SK-N-SH (cell line): ENCODE data around the gene VCAN. TPM values are rescaled to one million over a fixed set of nuclear protein-coding genes. Genes with fewer than 3 reads are reported as not detected.

Experiments
- CTCF ChIA-PET: fragments of 300-600, 350-600 bp; formaldehyde crosslinking; extraction: SDS; loops from one replicate; lab custom pipeline; 2021; lab: Yijun Ruan, JAX
- POLR2A ChIA-PET: fragments of 350-600 bp; sonication (Branson Sonifier 250); formaldehyde crosslinking; extraction: SDS; loops from one replicate; lab custom pipeline; 2020; ENCODE audit warnings: antibody characterized with exemption, inconsistent platforms; lab: Yijun Ruan, JAX
- DNase-seq: peaks from one replicate; pipeline ENCODE4 v3.0.0; 2012
- H2AFZ ChIP-seq: fragments of 200-600 bp; sonication (generic); 2 replicates; pipeline ENCODE4 v1.8.1; 2016; ENCODE audit warnings: antibody characterized with exemption, mild to moderate bottlenecking, low read depth
- H3F3A ChIP-seq: fragments of 200-600 bp; sonication (generic); replicated peaks from 2 replicates; pipeline ENCODE3; 2016; ENCODE audit warnings: antibody characterized with exemption, mild to moderate bottlenecking; ENCODE audit not compliant: insufficient read depth
- H3K27ac ChIP-seq, 2 experiments: fragments of 200-500 bp in 1 of 2; fragments of 200-600 bp in 1 of 2; sonication (Bioruptor generic) in 1 of 2; sonication (generic), shearing (Covaris generic) in 1 of 2; 2 replicates each; pipeline versions ENCODE4 v1.5.1 to v1.6.1; 2014 to 2016; ENCODE audit warnings: low read depth in 2 of 2, inconsistent platforms in 1 of 2, low read length in 1 of 2, mild to moderate bottlenecking in 1 of 2, mixed read lengths in 1 of 2
- H3K27me3 ChIP-seq: fragments of 200-600 bp; sonication (generic), shearing (Covaris generic); 2 replicates; pipeline ENCODE4 v1.6.1; 2016; ENCODE audit warnings: mixed run types; ENCODE audit not compliant: insufficient read depth
- H3K36me3 ChIP-seq, 2 experiments: fragments of 200-500 bp in 1 of 2; fragments of 200-600 bp in 1 of 2; sonication (Bioruptor generic) in 1 of 2; sonication (generic) in 1 of 2; replicated peaks in 1 of 2; 2 replicates each; pipeline versions ENCODE3 to v1.5.1; 2014 to 2016; ENCODE audit warnings: low read length in 1 of 2, mild to moderate bottlenecking in 1 of 2; ENCODE audit not compliant: insufficient read depth in 2 of 2, control insufficient read depth in 1 of 2
- H3K4me1 ChIP-seq, 2 experiments: fragments of 200-500 bp in 1 of 2; fragments of 200-600 bp in 1 of 2; sonication (Bioruptor generic) in 1 of 2; sonication (generic), shearing (Covaris generic) in 1 of 2; 2 replicates each; pipeline versions ENCODE4 v1.5.1 to v1.6.1; 2014 to 2016; ENCODE audit warnings: low read depth in 1 of 2, low read length in 1 of 2, mixed run types in 1 of 2; ENCODE audit not compliant: insufficient read depth in 2 of 2, control insufficient read depth in 1 of 2
- H3K4me2 ChIP-seq: fragments of 200-600 bp; sonication (generic), shearing (Covaris generic); 2 replicates; pipeline ENCODE4 v1.6.1; 2017; ENCODE audit warnings: mixed run types
- H3K4me3 ChIP-seq, 2 experiments: fragments of 200-500 bp in 1 of 2; fragments of 200-600 bp in 1 of 2; sonication (Bioruptor generic) in 1 of 2; sonication (generic), shearing (Covaris generic) in 1 of 2; 2 replicates each; pipeline versions ENCODE4 v1.5.1 to v1.8.1; 2014 to 2016; ENCODE audit warnings: low read depth in 2 of 2, inconsistent platforms in 1 of 2, low read length in 1 of 2, mild to moderate bottlenecking in 1 of 2, mixed read lengths in 1 of 2, moderate library complexity in 1 of 2
- H3K79me2 ChIP-seq: fragments of 200-600 bp; sonication (generic); 2 replicates; pipeline ENCODE4 v1.8.1; 2017; ENCODE audit warnings: mild to moderate bottlenecking; ENCODE audit not compliant: insufficient read depth
- H3K9ac ChIP-seq: fragments of 200-600 bp; sonication (generic); 2 replicates; pipeline ENCODE4 v1.6.1; 2017; ENCODE audit warnings: mixed run types
- H3K9me2 ChIP-seq: fragments of 200-600 bp; sonication (generic); 2 replicates; pipeline ENCODE4 v1.6.1; 2017; ENCODE audit warnings: mixed run types
- H3K9me3 ChIP-seq: fragments of 200-600 bp; sonication (generic); 2 replicates; pipeline ENCODE4 v1.6.1; 2017; ENCODE audit warnings: mixed run types, mild to moderate bottlenecking, moderate library complexity
- H4K20me1 ChIP-seq: fragments of 200-600 bp; sonication (generic); 2 replicates; pipeline ENCODE4 v1.6.1; 2017; ENCODE audit warnings: mild to moderate bottlenecking, mixed run types; ENCODE audit not compliant: insufficient read depth
- ELF1 ChIP-seq: IDR thresholded peaks from 2 replicates; pipeline ENCODE4 v1.4.0; 2012
- FOSL2 ChIP-seq: IDR thresholded peaks from 2 replicates; pipeline ENCODE4 v1.4.0; 2012; ENCODE audit warnings: low read depth, mild to moderate bottlenecking, moderate library complexity, borderline replicate concordance
- JUND ChIP-seq: IDR thresholded peaks from 2 replicates; pipeline ENCODE4 v1.4.0; 2012
- MEF2A ChIP-seq: IDR thresholded peaks from 2 replicates; pipeline ENCODE4 v1.4.0; 2012; ENCODE audit warnings: low read depth, borderline replicate concordance
- NFIC ChIP-seq: IDR thresholded peaks from 2 replicates; pipeline ENCODE4 v1.4.0; 2012; ENCODE audit warnings: borderline replicate concordance
- SIN3A ChIP-seq: IDR thresholded peaks from 2 replicates; pipeline ENCODE4 v1.6.1; 2012; ENCODE audit warnings: low read depth, mild to moderate bottlenecking, low read length, moderate library complexity, borderline replicate concordance
- SMC3 ChIP-seq: IDR thresholded peaks from 2 replicates; pipeline ENCODE4 v1.6.1; 2012; ENCODE audit warnings: low read depth, low read length, improper control_type of control experiment
- TCF12 ChIP-seq: IDR thresholded peaks from 2 replicates; pipeline ENCODE4 v1.4.0; 2012
- TEAD4 ChIP-seq: IDR thresholded peaks from 2 replicates; pipeline ENCODE4 v1.4.0; 2012; ENCODE audit warnings: mild to moderate bottlenecking, borderline replicate concordance; ENCODE audit not compliant: insufficient read depth
- WGBS: methylation state at CpG from one replicate; pipeline ENCODE4 v1.1.6; 2017; ENCODE audit warnings: low lambda C conversion rate; 5-methylcytosine and 5-hydroxymethylcytosine counted together
- polyA plus RNA-seq, 3 experiments: library from polyadenylated mRNA; depleted of rRNA; stranded (reverse); fragments of >200 nt; gene quantifications; 2 replicates each; pipeline ENCODE4 v1.2.3, GENCODE V29; 2012
- TF ChIP-seq, protein P1 (sequence below): fragments of 200-600 bp; sonication (generic); IDR thresholded peaks from 2 replicates; pipeline ENCODE4 v1.6.1; 2017; ENCODE audit warnings: antibody characterized with exemption, mild to moderate bottlenecking, moderate library complexity
- TF ChIP-seq, protein P2 (sequence below): IDR thresholded peaks from 2 replicates; pipeline ENCODE4 v1.6.1; 2012; ENCODE audit warnings: mild to moderate bottlenecking, low read depth, low read length, moderate library complexity
- TF ChIP-seq, protein P3 (sequence below): IDR thresholded peaks from 2 replicates; pipeline ENCODE4; 2012
- TF ChIP-seq, protein P4 (sequence below): IDR thresholded peaks from 2 replicates; pipeline ENCODE4 v1.4.0; 2012; ENCODE audit warnings: low read depth
- TF ChIP-seq, protein P5 (sequence below): fragments of 150-350 bp; IDR thresholded peaks from 2 replicates; pipeline ENCODE4 v1.6.1; 2017; ENCODE audit warnings: antibody characterized with exemption, low read length, low read depth, borderline replicate concordance

VCAN gene
- polyA plus RNA-seq, 1 of the 3 experiments (the other 2 are of a cell fraction), result 142 TPM

DNA sequence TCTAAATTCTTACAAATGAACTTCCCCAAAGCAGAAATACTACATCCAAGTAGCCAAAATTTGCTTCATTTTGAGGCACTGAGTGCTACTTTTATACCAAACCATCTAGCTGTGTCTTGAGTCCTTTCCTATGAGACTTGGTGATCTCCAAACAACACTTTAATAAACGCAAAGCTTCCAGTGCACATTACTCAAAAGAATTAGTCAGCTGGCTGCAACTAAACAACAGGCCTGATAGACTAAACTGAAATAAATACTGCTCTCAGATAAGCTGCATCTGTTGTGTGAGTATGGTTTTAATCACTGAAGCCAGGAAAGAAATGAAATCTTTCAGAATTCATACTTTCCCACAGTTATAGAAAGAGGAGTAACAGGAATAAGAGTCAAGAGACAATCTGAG is 80.3 kb downstream of the VCAN start (continued):
- TF ChIP-seq, protein P1, sequence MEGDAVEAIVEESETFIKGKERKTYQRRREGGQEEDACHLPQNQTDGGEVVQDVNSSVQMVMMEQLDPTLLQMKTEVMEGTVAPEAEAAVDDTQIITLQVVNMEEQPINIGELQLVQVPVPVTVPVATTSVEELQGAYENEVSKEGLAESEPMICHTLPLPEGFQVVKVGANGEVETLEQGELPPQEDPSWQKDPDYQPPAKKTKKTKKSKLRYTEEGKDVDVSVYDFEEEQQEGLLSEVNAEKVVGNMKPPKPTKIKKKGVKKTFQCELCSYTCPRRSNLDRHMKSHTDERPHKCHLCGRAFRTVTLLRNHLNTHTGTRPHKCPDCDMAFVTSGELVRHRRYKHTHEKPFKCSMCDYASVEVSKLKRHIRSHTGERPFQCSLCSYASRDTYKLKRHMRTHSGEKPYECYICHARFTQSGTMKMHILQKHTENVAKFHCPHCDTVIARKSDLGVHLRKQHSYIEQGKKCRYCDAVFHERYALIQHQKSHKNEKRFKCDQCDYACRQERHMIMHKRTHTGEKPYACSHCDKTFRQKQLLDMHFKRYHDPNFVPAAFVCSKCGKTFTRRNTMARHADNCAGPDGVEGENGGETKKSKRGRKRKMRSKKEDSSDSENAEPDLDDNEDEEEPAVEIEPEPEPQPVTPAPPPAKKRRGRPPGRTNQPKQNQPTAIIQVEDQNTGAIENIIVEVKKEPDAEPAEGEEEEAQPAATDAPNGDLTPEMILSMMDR, result no peak
- TF ChIP-seq, protein P2, sequence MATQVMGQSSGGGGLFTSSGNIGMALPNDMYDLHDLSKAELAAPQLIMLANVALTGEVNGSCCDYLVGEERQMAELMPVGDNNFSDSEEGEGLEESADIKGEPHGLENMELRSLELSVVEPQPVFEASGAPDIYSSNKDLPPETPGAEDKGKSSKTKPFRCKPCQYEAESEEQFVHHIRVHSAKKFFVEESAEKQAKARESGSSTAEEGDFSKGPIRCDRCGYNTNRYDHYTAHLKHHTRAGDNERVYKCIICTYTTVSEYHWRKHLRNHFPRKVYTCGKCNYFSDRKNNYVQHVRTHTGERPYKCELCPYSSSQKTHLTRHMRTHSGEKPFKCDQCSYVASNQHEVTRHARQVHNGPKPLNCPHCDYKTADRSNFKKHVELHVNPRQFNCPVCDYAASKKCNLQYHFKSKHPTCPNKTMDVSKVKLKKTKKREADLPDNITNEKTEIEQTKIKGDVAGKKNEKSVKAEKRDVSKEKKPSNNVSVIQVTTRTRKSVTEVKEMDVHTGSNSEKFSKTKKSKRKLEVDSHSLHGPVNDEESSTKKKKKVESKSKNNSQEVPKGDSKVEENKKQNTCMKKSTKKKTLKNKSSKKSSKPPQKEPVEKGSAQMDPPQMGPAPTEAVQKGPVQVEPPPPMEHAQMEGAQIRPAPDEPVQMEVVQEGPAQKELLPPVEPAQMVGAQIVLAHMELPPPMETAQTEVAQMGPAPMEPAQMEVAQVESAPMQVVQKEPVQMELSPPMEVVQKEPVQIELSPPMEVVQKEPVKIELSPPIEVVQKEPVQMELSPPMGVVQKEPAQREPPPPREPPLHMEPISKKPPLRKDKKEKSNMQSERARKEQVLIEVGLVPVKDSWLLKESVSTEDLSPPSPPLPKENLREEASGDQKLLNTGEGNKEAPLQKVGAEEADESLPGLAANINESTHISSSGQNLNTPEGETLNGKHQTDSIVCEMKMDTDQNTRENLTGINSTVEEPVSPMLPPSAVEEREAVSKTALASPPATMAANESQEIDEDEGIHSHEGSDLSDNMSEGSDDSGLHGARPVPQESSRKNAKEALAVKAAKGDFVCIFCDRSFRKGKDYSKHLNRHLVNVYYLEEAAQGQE, result no peak
- TF ChIP-seq, protein P3, sequence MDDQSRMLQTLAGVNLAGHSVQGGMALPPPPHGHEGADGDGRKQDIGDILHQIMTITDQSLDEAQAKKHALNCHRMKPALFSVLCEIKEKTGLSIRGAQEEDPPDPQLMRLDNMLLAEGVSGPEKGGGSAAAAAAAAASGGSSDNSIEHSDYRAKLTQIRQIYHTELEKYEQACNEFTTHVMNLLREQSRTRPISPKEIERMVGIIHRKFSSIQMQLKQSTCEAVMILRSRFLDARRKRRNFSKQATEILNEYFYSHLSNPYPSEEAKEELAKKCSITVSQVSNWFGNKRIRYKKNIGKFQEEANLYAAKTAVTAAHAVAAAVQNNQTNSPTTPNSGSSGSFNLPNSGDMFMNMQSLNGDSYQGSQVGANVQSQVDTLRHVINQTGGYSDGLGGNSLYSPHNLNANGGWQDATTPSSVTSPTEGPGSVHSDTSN, result peak; percentile 26; the same call in 1 of the 2 replicates
- TF ChIP-seq JUND, result no peak

DNA sequence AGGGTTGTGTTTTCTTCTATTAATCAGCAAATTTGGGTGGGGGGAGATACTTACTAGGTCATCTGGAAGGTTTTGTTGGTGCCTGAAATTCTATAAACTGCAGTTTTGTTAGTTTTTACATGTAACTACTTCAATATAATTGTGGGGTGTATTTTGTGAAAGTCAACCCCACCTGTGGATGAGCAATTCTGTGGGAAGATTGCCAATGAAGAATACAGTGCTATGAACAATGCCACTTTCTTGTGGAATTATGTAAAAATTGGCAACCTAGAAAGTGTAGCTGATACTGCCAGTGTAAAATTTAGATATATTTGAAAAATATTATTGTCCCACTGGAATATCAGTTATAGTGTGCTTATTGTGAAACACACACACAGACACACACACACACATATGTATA is 80.7 kb downstream of the VCAN start:
- H3K4me1 ChIP-seq, result peaks cover 11 to 33% of the 10 kb centered on the region in 2 experiments
- H4K20me1 ChIP-seq, result no peaks in the 10 kb centered on the region; the same call in 1 of the 2 replicates
- ChIA-PET CTCF (interaction anchor here (1.1 to 2.8 kb wide), 3 partner anchors 8 to 12 kb away, joined by 3 to 11 read pairs (median 5); no protein-coding TSS in a partner anchor), POLR2A (no interaction called here)
- DNase-seq, result no peak
- H3K27me3 ChIP-seq, result no peaks in the 10 kb centered on the region
- H3K36me3 ChIP-seq, result peaks cover 52 to 80% of the 10 kb centered on the region in 2 experiments
- H3K9me3 ChIP-seq, result no peaks in the 10 kb centered on the region
- H3K4me3 ChIP-seq, result no peak overlapping the region
- H3K27ac ChIP-seq, result peak overlapping the region; percentile 73 to 89
- H3K9ac ChIP-seq, result 0 out of 2 replicates have a peak overlapping the region, but pooled peaks have one; percentile 4
- H3K79me2 ChIP-seq, result peaks cover 35% of the 10 kb centered on the region
- no peaks in the 10 kb centered on the region for H3K9me2 ChIP-seq
- H2AFZ ChIP-seq, result no peak overlapping the region
- TF ChIP-seq NFIC (peak; percentile 59), ELF1 (no peak)
- TF ChIP-seq, all 33 proteins: peak for 1
- Histone ChIP-seq H3F3A (peaks cover 74% of the 10 kb centered on the region), H3K4me2 (no peak overlapping the region)

DNA sequence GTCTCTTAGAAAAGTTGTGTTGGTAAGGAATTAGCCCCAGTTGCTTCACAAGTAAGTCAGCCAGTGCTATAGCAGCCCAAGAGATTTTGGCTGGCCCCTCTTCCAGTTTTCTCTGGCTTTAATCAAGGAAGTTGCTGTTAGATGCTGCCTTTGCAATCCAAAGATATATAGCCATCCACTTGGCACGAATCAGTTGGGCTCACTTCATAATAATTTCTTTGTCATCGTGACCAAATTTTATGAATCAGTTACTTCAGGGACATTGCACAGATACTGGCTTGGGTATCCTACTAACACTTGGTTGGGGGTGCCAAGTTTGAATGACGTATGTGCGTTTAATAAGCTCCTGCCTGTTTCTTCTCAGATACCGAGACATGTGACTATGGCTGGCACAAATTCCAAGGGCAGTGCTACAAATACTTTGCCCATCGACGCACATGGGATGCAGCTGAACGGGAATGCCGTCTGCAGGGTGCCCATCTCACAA is 81.5 kb downstream of the VCAN start:
- no peak overlapping the region for H3K4me3 ChIP-seq
- H3K36me3 ChIP-seq, result peaks cover 53 to 80% of the 10 kb centered on the region in 2 experiments
- H3K4me1 ChIP-seq, result peaks cover 13 to 33% of the 10 kb centered on the region in 2 experiments
- peak overlapping the region; percentile 73 to 89 for H3K27ac ChIP-seq
- no peaks in the 10 kb centered on the region for H3K9me3 ChIP-seq
- peaks cover 73% of the 10 kb centered on the region for H3F3A ChIP-seq
- no peak overlapping the region; the same call in 1 of the 2 replicates for H3K4me2 ChIP-seq
- H3K9me2 ChIP-seq, result no peaks in the 10 kb centered on the region
- 67% methylated on average over 9 of the region's 9 CpGs for WGBS
- no peaks in the 10 kb centered on the region; the same call in 1 of the 2 replicates for H4K20me1 ChIP-seq
- H2AFZ ChIP-seq, result no peak overlapping the region
- H3K27me3 ChIP-seq, result no peaks in the 10 kb centered on the region
- CTCF ChIA-PET, result interaction anchor here (1.1 to 1.5 kb wide), 2 partner anchors 10 to 11 kb away, joined by 5 to 6 read pairs; no protein-coding TSS in a partner anchor
- no peak for DNase-seq
- H3K79me2 ChIP-seq, result peaks cover 37% of the 10 kb centered on the region
- POLR2A ChIA-PET, result no interaction called here
- H3K9ac ChIP-seq, result peak overlapping the region; percentile 20; the same call in 1 of the 2 replicates
- 0 out of 2 replicates have a peak, but pooled peaks have one; percentile 50 for TF ChIP-seq TEAD4
- TF ChIP-seq SIN3A, result no peak
- TF ChIP-seq, protein P4, sequence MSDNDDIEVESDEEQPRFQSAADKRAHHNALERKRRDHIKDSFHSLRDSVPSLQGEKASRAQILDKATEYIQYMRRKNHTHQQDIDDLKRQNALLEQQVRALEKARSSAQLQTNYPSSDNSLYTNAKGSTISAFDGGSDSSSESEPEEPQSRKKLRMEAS, result peak; percentile 64
- TF ChIP-seq, protein P5, sequence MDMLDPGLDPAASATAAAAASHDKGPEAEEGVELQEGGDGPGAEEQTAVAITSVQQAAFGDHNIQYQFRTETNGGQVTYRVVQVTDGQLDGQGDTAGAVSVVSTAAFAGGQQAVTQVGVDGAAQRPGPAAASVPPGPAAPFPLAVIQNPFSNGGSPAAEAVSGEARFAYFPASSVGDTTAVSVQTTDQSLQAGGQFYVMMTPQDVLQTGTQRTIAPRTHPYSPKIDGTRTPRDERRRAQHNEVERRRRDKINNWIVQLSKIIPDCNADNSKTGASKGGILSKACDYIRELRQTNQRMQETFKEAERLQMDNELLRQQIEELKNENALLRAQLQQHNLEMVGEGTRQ, result no peak
- TF ChIP-seq SMC3, result no peak
- peak; percentile 91 for TF ChIP-seq TCF12
- TF ChIP-seq, protein P1, result no peak
- peak; percentile 60 for TF ChIP-seq JUND
- TF ChIP-seq MEF2A, result 0 out of 2 replicates have a peak, but pooled peaks have one; percentile 31
- TF ChIP-seq FOSL2, result peak; percentile 60; the same call in 1 of the 2 replicates
